Right lobe of liver (tissue), 6 donors: ENCODE data around the gene ATP5F1D. TPM values are rescaled to one million over a fixed set of nuclear protein-coding genes. Genes with fewer than 3 reads are reported as not detected.

Experiments
- ATAC-seq, 4 donors: fragments of 200-7000 bp; cut with Tn5 transposase; one replicate each; pipeline ENCODE4 v1.9.1; 2020; ENCODE audit warnings: mild to moderate bottlenecking in 4 of 4, moderate library complexity in 4 of 4
- DNase-seq, 3 donors: peaks; one replicate each; pipeline ENCODE4 v3.0.0-alpha.2; 2020
- H3K27ac ChIP-seq, 3 donors: fragments of 200-600 bp; one replicate each; pipeline ENCODE4 v1.8.0; 2022
- H3K27me3 ChIP-seq, 2 donors: fragments of 200-600 bp; one replicate each; pipeline ENCODE4 v1.8.0; 2022
- H3K36me3 ChIP-seq, 4 donors: fragments of 200-600 bp; sonication (generic) in 1 of 4; one replicate each; pipeline versions ENCODE4 v1.5.1 to v1.8.0; 2017 to 2022; ENCODE audit warnings: control low read depth in 1 of 4
- H3K4me1 ChIP-seq, 4 donors: fragments of 200-600 bp; sonication (generic) in 1 of 4; one replicate each; pipeline versions ENCODE4 v1.5.1 to v1.8.0; 2017 to 2022; ENCODE audit warnings: control low read depth in 1 of 4
- H3K4me3 ChIP-seq, 3 donors: fragments of 200-600 bp; one replicate each; pipeline ENCODE4 v1.8.0; 2022
- H3K9me3 ChIP-seq, 4 donors: fragments of 200-600 bp; sonication (generic) in 1 of 4; one replicate each; pipeline versions ENCODE4 v1.5.1 to v1.8.0; 2017 to 2022; ENCODE audit warnings: control low read depth in 1 of 4
- CTCF ChIP-seq, 4 donors: fragments of 200-600 bp in 3 of 4; fragments of 450-650 bp in 1 of 4; IDR thresholded peaks; one replicate each; pipeline versions ENCODE4 v1.5.1 to v1.8.0; 2016 to 2022; ENCODE audit warnings: antibody characterized with exemption in 4 of 4, mild to moderate bottlenecking in 2 of 4
- POLR2A ChIP-seq: fragments of 450-650 bp; IDR thresholded peaks from one replicate; pipeline ENCODE4 v1.6.1; 2017; ENCODE audit warnings: antibody characterized with exemption, mild to moderate bottlenecking
- WGBS: methylation state at CpG from one replicate; pipeline ENCODE4 v1.1.6; 2018; ENCODE audit warnings: low coverage, low lambda C conversion rate; ENCODE audit not compliant: insufficient coverage; ENCODE audit errors: missing lambda C conversion rate; 5-methylcytosine and 5-hydroxymethylcytosine counted together
- intact Hi-C, 2 donors: fragments of 100-400 bp; cut with DNase I; formaldehyde crosslinking; loops; one replicate each; pipeline versions ENCODE4 v1.11.2 to v1.14.1; 2022
- total RNA-seq, 6 experiments: library from RNA; depleted of rRNA in 2 of 6; stranded (reverse); fragments of >200 nt in 2 of 6; fragmentation: NEBNext Ultra II Directional in 3 of 6; extraction: Animal tissue kit (Norgen Biotek cat#: 25700) in 3 of 6; gene quantifications; one replicate each; pipeline versions ENCODE4 v1.1.0 to v1.2.4, GENCODE V29; 2016 to 2023
- donor health status: DM: no; HTN: yes; CAD: no.
- donor health status: DM: no; HTN: no; CAD: no.
- donor health status: DM: no; HTN: no; CAD: no.
- donor health status: DM: no; HTN: yes; CAD: no.
- donor health status: DM: no; HTN: yes; CAD: no.

The ATP5F1D gene
- total RNA-seq, 6 experiments from 2014 or later, result 98.1 to 240 (median 137) TPM

DNA sequence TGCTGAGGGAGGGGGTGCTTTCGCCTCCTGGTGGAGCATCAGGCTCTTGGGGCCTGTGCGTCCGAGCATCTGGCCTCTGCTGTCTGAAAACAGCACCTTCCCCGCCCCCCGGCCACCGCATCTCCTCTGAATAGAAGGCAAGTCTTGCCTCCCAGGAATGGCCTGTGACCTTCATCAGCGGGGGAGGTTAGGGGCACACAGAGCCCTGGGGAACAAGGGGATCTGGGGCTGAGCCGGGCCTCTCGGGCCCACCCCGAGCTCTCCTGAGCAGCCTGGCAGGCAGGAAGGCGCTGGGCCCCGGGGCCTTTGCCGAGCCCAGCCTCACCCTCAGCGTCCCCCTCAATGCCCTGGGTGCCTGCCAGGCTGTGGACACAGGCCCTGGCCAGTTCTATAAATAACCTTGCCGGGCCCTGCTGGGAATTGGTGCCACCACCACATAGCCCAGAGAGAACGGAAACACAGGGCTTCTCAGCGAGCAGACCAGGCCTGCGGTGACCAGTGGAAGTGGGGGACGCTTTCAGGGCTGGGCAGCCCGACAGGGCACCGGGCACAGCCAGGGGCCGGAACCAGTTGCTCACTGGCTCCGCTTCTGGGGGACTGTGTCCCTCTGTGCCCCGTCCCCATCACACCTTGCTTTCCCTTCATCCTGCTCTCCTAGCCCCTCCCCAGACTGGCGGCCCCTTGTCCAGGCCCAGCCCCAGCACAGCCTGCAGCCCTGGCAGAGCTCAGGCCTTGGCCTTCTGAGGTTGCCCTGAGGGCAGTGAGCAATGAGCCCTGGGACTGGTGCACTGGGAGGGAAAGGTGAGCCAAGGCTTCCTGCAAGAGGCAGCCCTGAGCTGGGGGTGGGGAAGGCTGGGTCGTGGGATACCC, 26.5 kb upstream of the ATP5F1D start:
- H3K4me1 ChIP-seq, result peaks cover 0 to 42% (median 16%) of the 10 kb centered on the region in 4 donors
- H3K4me3 ChIP-seq, result no peak overlapping the region
- no peaks in the 10 kb centered on the region for H3K9me3 ChIP-seq
- DNase-seq (peak in 2 of 3 donors; percentile 69 to 79), ATAC-seq (peak; percentile 45 to 62 (median 54))
- peak overlapping the region in 2 of 3 donors; percentile 68 to 77 for H3K27ac ChIP-seq
- intact Hi-C loops, result no loop called here
- TF ChIP-seq POLR2A (peak; percentile 19), CTCF (IDR thresholded peaks at IDR 0.05) (no peak)
- no peaks in the 10 kb centered on the region for H3K27me3 ChIP-seq
- H3K36me3 ChIP-seq, result peaks cover 0 to under 1% (median under 1%) of the 10 kb centered on the region in 4 donors
- 51% methylated on average over 11 of the region's 26 CpGs for WGBS

GRCh38 chr19:1216756-1217155, 24.8 kb upstream of the ATP5F1D start:
- intact Hi-C loops, result no loop called here
- no peak overlapping the region for H3K4me3 ChIP-seq
- H3K36me3 ChIP-seq, result peaks cover 0 to 15% (median under 1%) of the 10 kb centered on the region in 4 donors
- DNase-seq, result no peak
- H3K27ac ChIP-seq, result no peak overlapping the region
- WGBS, result 84% methylated on average over 5 of the region's 12 CpGs
- no peaks in the 10 kb centered on the region for H3K27me3 ChIP-seq
- TF ChIP-seq POLR2A (no peak), CTCF (IDR thresholded peaks at IDR 0.05) (no peak)
- peaks cover 0 to 34% (median 12%) of the 10 kb centered on the region in 4 donors for H3K4me1 ChIP-seq
- no peak for ATAC-seq
- H3K9me3 ChIP-seq, result no peaks in the 10 kb centered on the region

- no peak for ATAC-seq
- H3K36me3 ChIP-seq, result peaks cover 0 to 20% (median 3%) of the 10 kb centered on the region in 4 donors
- H3K27me3 ChIP-seq, result no peaks in the 10 kb centered on the region
- intact Hi-C loops, result no loop called here
- WGBS, result 85% methylated on average over 7 of the region's 15 CpGs
- TF ChIP-seq CTCF (IDR thresholded peaks at IDR 0.05) (no peak), POLR2A (no peak)
- H3K4me3 ChIP-seq, result no peak overlapping the region
- H3K9me3 ChIP-seq, result no peaks in the 10 kb centered on the region
- H3K4me1 ChIP-seq, result peaks cover 0 to 29% (median 9%) of the 10 kb centered on the region in 4 donors
- DNase-seq, result no peak
- H3K27ac ChIP-seq, result no peak overlapping the region
Measured at GRCh38 chr19:1217366-1217765, 24.2 kb upstream of the ATP5F1D start.

DNA sequence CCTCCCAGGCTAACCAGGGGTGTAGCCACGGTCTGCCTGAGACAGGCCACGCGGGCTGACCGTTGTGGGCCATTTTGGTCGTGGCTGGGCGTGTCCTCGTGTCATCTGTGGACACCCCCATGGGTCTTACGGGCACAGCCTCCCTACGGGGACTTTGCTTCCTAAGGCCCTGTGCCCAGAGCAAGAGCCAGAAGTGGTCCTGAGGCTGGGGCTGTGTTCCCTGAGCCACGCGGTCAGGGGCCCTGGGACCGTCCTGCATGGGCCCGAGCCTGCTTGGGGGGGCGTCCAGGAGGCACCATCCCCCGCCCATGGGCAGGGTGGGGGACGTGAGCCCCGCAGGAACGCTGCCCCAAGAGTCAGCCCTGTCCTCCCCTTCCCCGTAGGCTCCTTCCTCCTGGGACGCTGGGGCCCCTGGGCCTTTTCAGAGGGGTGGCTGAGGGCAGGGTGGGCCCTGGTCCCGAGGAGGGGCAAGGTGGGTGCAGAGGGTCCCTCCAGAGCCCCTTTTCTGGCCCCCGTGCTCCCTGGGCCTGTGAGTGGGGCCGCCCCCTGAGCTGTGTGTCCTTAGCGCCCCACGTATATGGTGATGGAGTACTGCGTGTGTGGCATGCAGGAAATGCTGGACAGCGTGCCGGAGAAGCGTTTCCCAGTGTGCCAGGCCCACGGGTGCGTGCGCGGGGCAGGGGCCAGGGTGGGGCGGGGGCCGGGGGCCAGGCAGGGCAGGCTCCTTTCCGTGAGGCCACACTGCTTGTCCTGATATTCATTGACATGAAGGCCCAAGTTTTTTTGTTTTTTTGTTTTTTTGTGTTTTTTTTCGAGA, 22.6 kb upstream of the ATP5F1D start:
- no peak for TF ChIP-seq POLR2A
- TF ChIP-seq CTCF (IDR thresholded peaks at IDR 0.05), result no peak
- Histone ChIP-seq H3K9me3 (no peaks in the 10 kb centered on the region), H3K4me3 (no peak overlapping the region), H3K27me3 (no peaks in the 10 kb centered on the region), H3K4me1 (peaks cover 0 to 22% (median 9%) of the 10 kb centered on the region in 4 donors), H3K27ac (peak overlapping the region in 2 of 3 donors; percentile 13 to 47), H3K36me3 (peaks cover 0 to 35% (median 11%) of the 10 kb centered on the region in 4 donors)
- ATAC-seq, result no peak
- intact Hi-C loops, result no loop called here
- 60% methylated on average over 2 of the region's 37 CpGs for WGBS
- DNase-seq, result no peak
